Activated effector memory CD4-positive, alpha-beta T cell treated with Interleukin-2 at 50 U/mL for 16 hours (primary cell): ENCODE data around the gene ARFRP1.

Experiments used
- DNase-seq: peaks from one replicate; pipeline ENCODE4 v3.0.0-alpha.2; 2020

Gene ARFRP1

GRCh38 chr20:63690003-63690897 lies 17.5 kb downstream of the ARFRP1 start:
- DNase-seq = no peak

GRCh38 chr20:63689046-63690002 lies 18.5 kb downstream of the ARFRP1 start:
- DNase-seq = no peak

GRCh38 chr20:63688228-63689045 lies 19.3 kb downstream of the ARFRP1 start:
- no peak for DNase-seq

GRCh38 chr20:63687419-63688178 lies 20.2 kb downstream of the ARFRP1 start:
- DNase-seq = no peak

GRCh38 chr20:63686492-63687321 lies 21.1 kb downstream of the ARFRP1 start:
- no peak for DNase-seq

- DNase-seq = no peak
Observed at GRCh38 chr20:63686094-63686491, 21.7 kb downstream of the ARFRP1 start.

- no peak for DNase-seq
Observed at GRCh38 chr20:63685269-63686026, 22.3 kb downstream of the ARFRP1 start.

- DNase-seq = no peak
Observed at GRCh38 chr20:63682384-63683139, 25.2 kb downstream of the ARFRP1 start.

GRCh38 chr20:63681609-63682142 lies 26.1 kb downstream of the ARFRP1 start:
- DNase-seq = no peak

GRCh38 chr20:63680857-63681608 lies 26.7 kb downstream of the ARFRP1 start:
- DNase-seq = no peak

GRCh38 chr20:63680427-63680826 lies 27.3 kb downstream of the ARFRP1 start:
- DNase-seq = no peak

- DNase-seq = no peak
Observed at GRCh38 chr20:63679799-63680305, 27.9 kb downstream of the ARFRP1 start.

GRCh38 chr20:63678667-63679465 lies 28.9 kb downstream of the ARFRP1 start:
- DNase-seq = no peak

- DNase-seq = no peak
Observed at GRCh38 chr20:63678071-63678470, 29.7 kb downstream of the ARFRP1 start.

- no peak for DNase-seq
Observed at GRCh38 chr20:63675681-63676368, 32.0 kb downstream of the ARFRP1 start.

GRCh38 chr20:63673951-63674350 lies 33.8 kb downstream of the ARFRP1 start:
- no peak for DNase-seq

- no peak for DNase-seq
Observed at GRCh38 chr20:63672666-63673065, 35.1 kb downstream of the ARFRP1 start.
